GM18907 (cell line): ENCODE data around the gene MCF2L2.

ENCODE experiments used
- ATAC-seq: cut with Tn5 transposase; IDR thresholded peaks from one replicate; pipeline ENCODE4 v1.9.1; 2021; ENCODE audit warnings: mild to moderate bottlenecking, moderate library complexity; ENCODE audit not compliant: unreplicated experiment

MCF2L2 gene

DNA sequence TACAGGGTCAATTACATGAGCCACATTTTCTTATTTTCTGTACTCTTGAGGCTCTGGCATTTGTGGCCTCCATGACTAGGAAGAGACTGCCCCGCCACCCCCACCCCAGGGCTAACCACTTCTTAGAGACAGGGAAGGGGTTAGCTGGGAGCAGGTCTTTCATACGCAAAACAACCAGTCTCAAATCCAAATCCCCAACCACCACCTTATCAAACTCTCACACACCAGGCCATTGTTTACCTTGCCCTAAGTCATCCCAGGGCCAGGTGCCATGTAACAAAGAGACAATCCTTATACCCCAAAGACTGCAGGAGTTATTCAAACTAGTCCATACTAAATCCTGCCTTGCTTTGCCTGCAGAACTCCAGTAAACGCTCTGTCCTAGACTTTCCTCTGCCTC is 97.5 kb downstream of the MCF2L2 start:
- ATAC-seq, result no peak

- no peak for ATAC-seq
Observed at GRCh38 chr3:183329543-183329942, 98.9 kb downstream of the MCF2L2 start.

DNA sequence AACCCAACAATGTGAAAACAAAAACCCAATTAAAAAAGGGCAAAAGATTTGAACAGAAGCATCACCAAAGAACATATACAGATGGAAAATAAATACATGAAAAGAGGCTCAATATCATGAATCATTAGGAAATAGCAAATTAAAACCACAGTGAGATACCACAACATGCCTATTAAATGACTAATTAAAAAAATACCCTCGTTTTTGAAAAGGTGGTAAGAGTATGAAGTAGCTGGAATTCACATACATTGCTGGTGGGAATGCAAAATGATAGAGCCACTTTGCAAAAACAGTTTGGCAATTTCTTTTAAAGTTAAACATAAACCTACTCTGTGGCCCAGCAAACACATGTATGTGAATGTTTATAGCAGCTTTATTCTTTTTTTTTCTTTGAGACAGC is 99.6 kb downstream of the MCF2L2 start:
- ATAC-seq, result no peak

GRCh38 chr3:183328164-183328563 is 100.3 kb downstream of the MCF2L2 start:
- ATAC-seq, result no peak

DNA sequence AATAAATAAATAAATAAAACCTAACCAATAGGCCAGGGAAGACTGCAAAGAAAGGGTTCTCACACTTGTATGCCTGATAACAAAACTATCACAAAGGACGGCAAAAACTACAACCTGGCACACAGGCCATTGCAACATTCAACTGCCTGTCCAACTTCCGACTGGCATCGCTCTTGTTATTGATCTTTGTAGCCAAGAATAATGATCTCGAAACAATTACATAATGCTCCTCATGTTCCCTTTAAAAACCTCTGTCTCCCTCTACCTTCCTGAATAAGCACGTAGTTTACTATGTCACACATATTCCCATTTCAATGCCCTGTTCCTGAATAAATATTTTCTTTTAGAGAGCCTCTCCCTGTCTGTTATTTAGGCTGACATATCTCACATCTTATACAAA is 101.1 kb downstream of the MCF2L2 start:
- ATAC-seq, result no peak

DNA sequence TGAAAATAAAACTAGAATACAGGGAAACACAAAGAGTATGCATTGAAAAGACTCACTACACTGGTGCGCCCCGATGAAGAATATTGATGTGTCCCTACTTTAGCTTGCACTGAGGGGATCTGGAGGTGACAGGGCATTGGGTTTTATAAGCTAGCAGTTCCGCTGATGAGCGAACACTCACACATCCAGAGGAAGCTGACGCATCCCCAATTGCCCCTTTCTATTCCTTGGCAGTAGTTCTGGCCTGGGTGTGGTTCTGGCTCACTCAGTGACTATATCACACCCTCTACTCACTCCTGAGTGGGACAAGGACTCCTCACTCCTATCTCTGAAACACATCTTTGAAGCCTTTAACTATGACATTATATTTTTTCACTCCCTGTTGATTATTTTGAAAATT is 104.3 kb downstream of the MCF2L2 start:
- ATAC-seq, result no peak

- no peak for ATAC-seq
Observed at GRCh38 chr3:183319371-183319770, 109.0 kb downstream of the MCF2L2 start.

GRCh38 chr3:183318877-183319276 is 109.5 kb downstream of the MCF2L2 start:
- no peak for ATAC-seq

- no peak for ATAC-seq
Observed at GRCh38 chr3:183317886-183318865, 110.2 kb downstream of the MCF2L2 start.

DNA sequence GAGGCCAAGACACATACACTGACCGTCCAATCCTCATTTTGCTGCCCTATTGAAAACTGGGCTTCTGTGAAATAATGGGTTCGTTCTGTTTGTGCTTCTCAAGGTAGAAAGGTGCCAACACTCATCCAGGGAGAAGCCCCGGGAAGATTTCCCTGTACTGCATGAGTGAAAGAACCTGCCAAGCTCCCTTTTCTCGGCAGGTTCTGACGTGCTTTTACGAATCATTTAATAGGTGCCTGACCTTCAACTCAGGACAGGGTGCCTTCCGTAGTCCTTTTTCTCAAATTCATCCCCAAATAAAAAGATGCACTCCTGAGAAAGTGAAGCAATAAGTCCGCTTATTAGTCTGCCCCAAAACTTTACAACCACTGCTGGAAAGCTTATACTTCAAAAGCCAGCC is 111.1 kb downstream of the MCF2L2 start:
- ATAC-seq, result no peak

- no peak for ATAC-seq
Observed at GRCh38 chr3:183315739-183316138, 112.7 kb downstream of the MCF2L2 start.

DNA sequence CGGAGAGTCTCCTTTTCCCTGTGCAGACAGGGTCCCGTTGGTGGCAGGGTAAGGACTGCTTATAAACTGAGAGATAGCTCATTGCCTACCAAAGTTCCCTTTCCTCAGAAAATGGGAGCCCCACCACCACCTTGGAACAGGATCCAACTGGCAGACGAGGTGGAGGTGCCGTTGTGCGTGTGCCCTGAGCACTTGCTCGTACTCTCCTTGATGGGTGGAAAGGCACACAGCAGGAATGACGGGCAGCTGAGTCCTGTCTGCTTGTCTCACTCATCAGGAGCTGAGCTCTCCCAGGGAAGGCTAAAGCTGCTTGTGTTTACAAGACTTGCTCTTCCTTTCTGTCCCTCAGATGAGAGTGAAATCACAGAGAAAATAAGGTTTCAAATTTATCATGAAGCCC is 114.7 kb downstream of the MCF2L2 start:
- no peak for ATAC-seq

DNA sequence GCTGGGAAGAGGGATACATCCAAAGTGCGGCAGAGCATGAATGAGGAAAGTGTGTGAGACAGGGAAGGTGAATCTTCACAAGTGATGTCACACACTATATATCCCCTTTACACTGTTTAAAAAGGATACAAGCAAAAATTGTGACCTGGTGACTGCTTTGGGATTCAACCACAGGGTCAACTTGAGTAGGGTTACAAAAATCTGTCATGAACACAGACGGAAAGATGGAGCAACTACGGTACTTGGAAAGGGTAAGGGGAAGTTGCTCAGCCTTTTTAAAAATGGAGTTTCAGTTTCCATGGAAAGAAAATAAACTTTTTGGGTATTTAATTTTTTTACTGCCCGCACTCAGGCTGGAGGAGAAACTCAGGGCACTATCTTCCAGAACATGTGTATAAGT is 115.1 kb downstream of the MCF2L2 start:
- ATAC-seq, result no peak

DNA sequence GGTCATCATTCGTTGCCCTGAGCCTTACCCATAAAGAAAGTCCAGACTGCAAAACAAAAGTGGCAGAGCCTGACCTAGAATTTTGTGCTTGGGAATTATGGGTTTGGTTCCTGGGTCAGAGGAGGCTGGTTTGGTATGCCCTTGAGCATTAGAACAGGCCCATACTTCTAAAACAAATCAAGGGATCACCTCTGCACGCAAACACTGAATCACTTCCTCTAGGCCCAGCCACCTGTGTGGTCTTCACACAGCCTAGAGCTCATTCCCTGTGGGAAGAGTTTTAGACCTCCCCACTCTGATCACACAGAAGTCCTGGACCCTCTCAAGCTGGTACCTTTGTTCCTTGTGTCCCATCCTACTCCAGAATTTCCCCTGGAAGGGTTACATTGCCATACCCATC is 116.0 kb downstream of the MCF2L2 start:
- ATAC-seq, result no peak

DNA sequence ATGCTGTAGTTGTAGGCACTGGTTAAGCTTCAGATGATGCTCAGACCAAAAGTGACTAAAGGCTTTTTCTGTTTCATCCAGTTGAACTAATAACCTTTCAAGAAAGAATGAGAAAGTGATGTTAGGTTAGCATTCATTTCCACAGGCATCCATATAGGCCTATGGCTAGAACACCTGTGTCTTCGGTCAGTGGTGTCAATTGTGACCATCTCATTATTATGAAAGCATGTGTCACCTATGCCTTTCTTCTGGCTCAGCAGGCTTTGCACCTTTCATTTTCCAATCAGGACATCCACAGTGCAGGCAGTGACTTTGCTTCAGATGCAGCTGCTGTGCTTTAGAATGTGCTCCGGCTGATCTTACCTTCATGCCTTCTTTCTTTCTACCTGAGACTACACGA is 117.5 kb downstream of the MCF2L2 start:
- no peak for ATAC-seq

GRCh38 chr3:183309276-183309675 is 119.1 kb downstream of the MCF2L2 start:
- no peak for ATAC-seq

DNA sequence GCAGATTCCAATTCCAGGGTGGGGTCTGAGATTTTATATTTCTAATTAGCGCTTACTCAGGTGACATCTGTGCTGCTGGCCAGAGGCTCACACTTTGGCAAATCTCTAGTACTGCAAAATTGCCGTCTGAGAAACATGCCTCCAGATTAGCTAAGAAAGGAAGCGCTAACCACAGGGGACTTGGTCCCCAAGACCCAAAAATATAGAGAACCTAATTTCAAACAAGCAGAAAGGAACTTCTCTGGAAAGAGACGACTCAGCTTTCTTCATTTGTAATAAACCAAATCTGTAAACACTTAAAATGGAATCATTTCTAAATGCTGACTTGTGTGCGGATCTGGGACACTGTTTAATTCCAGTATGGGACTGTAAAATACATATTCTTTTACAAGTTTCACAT is 119.7 kb downstream of the MCF2L2 start:
- no peak for ATAC-seq

- no peak for ATAC-seq
Observed at GRCh38 chr3:183307749-183308148, 120.7 kb downstream of the MCF2L2 start.

- ATAC-seq, result peak; percentile 81
Observed at GRCh38 chr3:183306798-183307671, 121.4 kb downstream of the MCF2L2 start.

DNA sequence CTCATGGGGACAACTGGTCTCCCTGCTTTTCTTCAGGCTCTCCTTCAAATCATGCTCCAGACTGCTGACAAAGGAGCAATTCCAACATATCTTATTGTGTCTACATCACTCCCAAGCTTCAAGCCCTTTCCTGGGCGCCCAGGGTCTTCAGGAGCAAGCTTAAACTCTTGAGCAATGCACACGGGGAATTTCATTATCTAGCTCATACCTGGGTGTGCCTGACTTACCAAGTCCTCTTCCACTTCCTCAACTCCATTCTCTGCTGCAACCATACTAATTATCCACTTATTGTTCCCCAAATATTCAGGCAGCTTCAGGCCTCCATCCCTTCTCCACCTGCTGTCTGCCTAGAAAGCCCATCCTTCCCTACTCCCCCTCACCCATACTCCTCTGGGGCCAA is 124.7 kb downstream of the MCF2L2 start:
- no peak for ATAC-seq

- no peak for ATAC-seq
Observed at GRCh38 chr3:183301937-183302580, 126.4 kb downstream of the MCF2L2 start.
